ENCODE measurements around the gene KLHL34. TPM values are rescaled to one million over a fixed set of nuclear protein-coding genes. Genes with fewer than 3 reads are reported as not detected.

Gene KLHL34
- total and polyA plus RNA-seq, 2 of the 13 experiments (the other 11 are each of a cell fraction or from before 2014, with no cell fraction given), result not detected

DNA sequence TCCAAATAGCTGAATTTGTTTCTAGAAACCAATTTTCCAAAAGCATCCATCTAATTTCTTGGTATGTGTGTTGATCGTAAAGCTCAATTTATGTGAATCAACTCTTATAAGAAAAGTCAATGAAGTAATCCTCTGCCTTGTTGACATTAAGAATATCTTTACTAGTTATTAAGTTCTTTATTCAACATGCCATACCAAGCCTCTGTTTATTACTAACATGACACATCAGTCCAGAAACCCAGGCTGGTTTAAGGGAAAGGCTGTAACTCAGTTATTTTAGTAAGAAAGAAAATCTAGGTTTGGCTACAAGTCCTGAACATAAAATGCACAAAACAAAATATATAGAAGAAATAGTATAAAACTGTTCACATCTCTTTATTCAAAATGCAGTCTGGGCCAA lies 48.0 kb downstream of the KLHL34 start:
- H2AFZ ChIP-seq (ENCODE audit: low read length), result no peak overlapping the region
- intact Hi-C loops (cut with micrococcal nuclease; ENCODE audit: unreplicated experiment), result loop anchor here (10.0 kb wide), 1 partner anchor 95 kb away; no protein-coding TSS in a partner anchor
- no peak overlapping the region for H3K27ac ChIP-seq (ENCODE audit: extremely low read length, insufficient read depth, low read length)
- no peaks in the 10 kb centered on the region for H4K20me1 ChIP-seq (ENCODE audit: insufficient read depth, low read length)
- BruUV-seq (replicated peaks), result no TSS peak
- no peaks in the 10 kb centered on the region for H3K36me3 ChIP-seq (replicated peaks in 1 of 2; ENCODE audit: control insufficient read depth in 1 of 2, insufficient read depth in 2 of 2, low read length in 2 of 2)
- no peak for DNase-seq (ENCODE audit: low spot score)
- no peak overlapping the region for H3K9ac ChIP-seq (ENCODE audit: insufficient read depth, low read depth, low read length)
- no peak overlapping the region for H3K4me2 ChIP-seq (ENCODE audit: low read depth, low read length)
- ChIA-PET POLR2A (no interaction called here), CTCF (ENCODE audit: low intra/inter-chr PET ratio, low total read pairs) (no interaction called here)
- no peaks in the 10 kb centered on the region for H3K9me3 ChIP-seq (ENCODE audit: low read length)
- WGBS (ENCODE audit: low lambda C conversion rate), result 100% methylated on average over 1 of the region's 1 CpG
- in situ Hi-C loops (cut with HindIII; ENCODE audit: extremely low pct_ligation_motif_present, low pct_unique_long_range_greater_than_20kb), result no loop called here
- peaks cover 5% of the 10 kb centered on the region; the same call in 1 of the 2 replicates for H3K4me1 ChIP-seq (ENCODE audit: insufficient read depth, low read length)
- H3K4me3 ChIP-seq (replicated peaks in 1 of 3; ENCODE audit: insufficient read depth in 1 of 3, low read depth in 2 of 3, low read length in 3 of 3), result no peak overlapping the region
- no peaks in the 10 kb centered on the region for H3K27me3 ChIP-seq (ENCODE audit: control insufficient read depth in 1 of 2, insufficient read depth in 2 of 2, low read length in 2 of 2)
- no peak for FAIRE-seq
- TF ChIP-seq ZSCAN29 (CRISPR knock-in tag; conservative IDR thresholded peaks at IDR 0.05), result no peak
- TF ChIP-seq, protein P1, sequence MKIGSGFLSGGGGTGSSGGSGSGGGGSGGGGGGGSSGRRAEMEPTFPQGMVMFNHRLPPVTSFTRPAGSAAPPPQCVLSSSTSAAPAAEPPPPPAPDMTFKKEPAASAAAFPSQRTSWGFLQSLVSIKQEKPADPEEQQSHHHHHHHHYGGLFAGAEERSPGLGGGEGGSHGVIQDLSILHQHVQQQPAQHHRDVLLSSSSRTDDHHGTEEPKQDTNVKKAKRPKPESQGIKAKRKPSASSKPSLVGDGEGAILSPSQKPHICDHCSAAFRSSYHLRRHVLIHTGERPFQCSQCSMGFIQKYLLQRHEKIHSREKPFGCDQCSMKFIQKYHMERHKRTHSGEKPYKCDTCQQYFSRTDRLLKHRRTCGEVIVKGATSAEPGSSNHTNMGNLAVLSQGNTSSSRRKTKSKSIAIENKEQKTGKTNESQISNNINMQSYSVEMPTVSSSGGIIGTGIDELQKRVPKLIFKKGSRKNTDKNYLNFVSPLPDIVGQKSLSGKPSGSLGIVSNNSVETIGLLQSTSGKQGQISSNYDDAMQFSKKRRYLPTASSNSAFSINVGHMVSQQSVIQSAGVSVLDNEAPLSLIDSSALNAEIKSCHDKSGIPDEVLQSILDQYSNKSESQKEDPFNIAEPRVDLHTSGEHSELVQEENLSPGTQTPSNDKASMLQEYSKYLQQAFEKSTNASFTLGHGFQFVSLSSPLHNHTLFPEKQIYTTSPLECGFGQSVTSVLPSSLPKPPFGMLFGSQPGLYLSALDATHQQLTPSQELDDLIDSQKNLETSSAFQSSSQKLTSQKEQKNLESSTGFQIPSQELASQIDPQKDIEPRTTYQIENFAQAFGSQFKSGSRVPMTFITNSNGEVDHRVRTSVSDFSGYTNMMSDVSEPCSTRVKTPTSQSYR (CRISPR knock-in tag; IDR thresholded peaks at IDR 0.05; ENCODE audit: borderline replicate concordance), result no peak
- no peak for TF ChIP-seq PITX1 (CRISPR knock-in tag; IDR thresholded peaks at IDR 0.05)
- TF ChIP-seq NR2F2 (IDR thresholded peaks at IDR 0.05; ENCODE audit: borderline replicate concordance, low read depth), result no peak
- TF ChIP-seq, protein P2, sequence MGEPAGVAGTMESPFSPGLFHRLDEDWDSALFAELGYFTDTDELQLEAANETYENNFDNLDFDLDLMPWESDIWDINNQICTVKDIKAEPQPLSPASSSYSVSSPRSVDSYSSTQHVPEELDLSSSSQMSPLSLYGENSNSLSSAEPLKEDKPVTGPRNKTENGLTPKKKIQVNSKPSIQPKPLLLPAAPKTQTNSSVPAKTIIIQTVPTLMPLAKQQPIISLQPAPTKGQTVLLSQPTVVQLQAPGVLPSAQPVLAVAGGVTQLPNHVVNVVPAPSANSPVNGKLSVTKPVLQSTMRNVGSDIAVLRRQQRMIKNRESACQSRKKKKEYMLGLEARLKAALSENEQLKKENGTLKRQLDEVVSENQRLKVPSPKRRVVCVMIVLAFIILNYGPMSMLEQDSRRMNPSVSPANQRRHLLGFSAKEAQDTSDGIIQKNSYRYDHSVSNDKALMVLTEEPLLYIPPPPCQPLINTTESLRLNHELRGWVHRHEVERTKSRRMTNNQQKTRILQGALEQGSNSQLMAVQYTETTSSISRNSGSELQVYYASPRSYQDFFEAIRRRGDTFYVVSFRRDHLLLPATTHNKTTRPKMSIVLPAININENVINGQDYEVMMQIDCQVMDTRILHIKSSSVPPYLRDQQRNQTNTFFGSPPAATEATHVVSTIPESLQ (CRISPR knock-in tag; conservative IDR thresholded peaks at IDR 0.05), result no peak
- no peak for TF ChIP-seq ZFP90 (CRISPR knock-in tag; IDR thresholded peaks at IDR 0.05; ENCODE audit: borderline replicate concordance)
- no peak for TF ChIP-seq HOXA9 (CRISPR knock-in tag; IDR thresholded peaks at IDR 0.05; ENCODE audit: borderline replicate concordance)
- TF ChIP-seq LCORL (IDR thresholded peaks at IDR 0.05), result no peak
- no peak for TF ChIP-seq LCORL (CRISPR knock-in tag; IDR thresholded peaks at IDR 0.05)
- TF ChIP-seq ZNF850 (CRISPR knock-in tag; conservative IDR thresholded peaks at IDR 0.05), result no peak
- no peak for TF ChIP-seq MEF2D (CRISPR knock-in tag; IDR thresholded peaks at IDR 0.05)
- no peak for TF ChIP-seq GATA4 (IDR thresholded peaks at IDR 0.05; ENCODE audit: borderline replicate concordance, low read depth)
- no peak for TF ChIP-seq SMAD3 (CRISPR knock-in tag; IDR thresholded peaks at IDR 0.05)
- TF ChIP-seq, protein P3, sequence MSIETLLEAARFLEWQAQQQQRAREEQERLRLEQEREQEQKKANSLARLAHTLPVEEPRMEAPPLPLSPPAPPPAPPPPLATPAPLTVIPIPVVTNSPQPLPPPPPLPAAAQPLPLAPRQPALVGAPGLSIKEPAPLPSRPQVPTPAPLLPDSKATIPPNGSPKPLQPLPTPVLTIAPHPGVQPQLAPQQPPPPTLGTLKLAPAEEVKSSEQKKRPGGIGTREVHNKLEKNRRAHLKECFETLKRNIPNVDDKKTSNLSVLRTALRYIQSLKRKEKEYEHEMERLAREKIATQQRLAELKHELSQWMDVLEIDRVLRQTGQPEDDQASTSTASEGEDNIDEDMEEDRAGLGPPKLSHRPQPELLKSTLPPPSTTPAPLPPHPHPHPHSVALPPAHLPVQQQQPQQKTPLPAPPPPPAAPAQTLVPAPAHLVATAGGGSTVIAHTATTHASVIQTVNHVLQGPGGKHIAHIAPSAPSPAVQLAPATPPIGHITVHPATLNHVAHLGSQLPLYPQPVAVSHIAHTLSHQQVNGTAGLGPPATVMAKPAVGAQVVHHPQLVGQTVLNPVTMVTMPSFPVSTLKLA (IDR thresholded peaks at IDR 0.05), result no peak
- no peak for TF ChIP-seq ZNF570 (CRISPR knock-in tag; IDR thresholded peaks at IDR 0.05; ENCODE audit: borderline replicate concordance)
- TF ChIP-seq, protein P4, sequence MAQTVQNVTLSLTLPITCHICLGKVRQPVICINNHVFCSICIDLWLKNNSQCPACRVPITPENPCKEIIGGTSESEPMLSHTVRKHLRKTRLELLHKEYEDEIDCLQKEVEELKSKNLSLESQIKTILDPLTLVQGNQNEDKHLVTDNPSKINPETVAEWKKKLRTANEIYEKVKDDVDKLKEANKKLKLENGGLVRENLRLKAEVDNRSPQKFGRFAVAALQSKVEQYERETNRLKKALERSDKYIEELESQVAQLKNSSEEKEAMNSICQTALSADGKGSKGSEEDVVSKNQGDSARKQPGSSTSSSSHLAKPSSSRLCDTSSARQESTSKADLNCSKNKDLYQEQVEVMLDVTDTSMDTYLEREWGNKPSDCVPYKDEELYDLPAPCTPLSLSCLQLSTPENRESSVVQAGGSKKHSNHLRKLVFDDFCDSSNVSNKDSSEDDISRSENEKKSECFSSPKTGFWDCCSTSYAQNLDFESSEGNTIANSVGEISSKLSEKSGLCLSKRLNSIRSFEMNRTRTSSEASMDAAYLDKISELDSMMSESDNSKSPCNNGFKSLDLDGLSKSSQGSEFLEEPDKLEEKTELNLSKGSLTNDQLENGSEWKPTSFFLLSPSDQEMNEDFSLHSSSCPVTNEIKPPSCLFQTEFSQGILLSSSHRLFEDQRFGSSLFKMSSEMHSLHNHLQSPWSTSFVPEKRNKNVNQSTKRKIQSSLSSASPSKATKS (CRISPR knock-in tag; IDR thresholded peaks at IDR 0.05), result no peak
- no peak for ATAC-seq
- no peaks in the 10 kb centered on the region for H3K79me2 ChIP-seq (ENCODE audit: insufficient read depth, low read length)

Measured in HepG2 (cell line).